ENCODE measurements around the gene GJB2. TPM values are rescaled to one million over a fixed set of nuclear protein-coding genes. Genes with fewer than 3 reads are reported as not detected.

The GJB2 gene
- total RNA-seq, 4 donors from 2014 or later, result 0.35 to 0.72 (median 0.36) TPM; not detected in 1

GRCh38 chr13:20222553-20222952, 29.8 kb upstream of the GJB2 start:
- no peaks in the 10 kb centered on the region for H3K4me1 ChIP-seq
- in situ Hi-C loops (cut with MboI; ENCODE audit: low sequenced_read_pairs in 4 of 4) (no loop called here), intact Hi-C loops (cut with DNase I; ENCODE audit: low total_unique reads) (no loop called here)
- H3K36me3 ChIP-seq, result no peaks in the 10 kb centered on the region
- TF ChIP-seq, protein P1, sequence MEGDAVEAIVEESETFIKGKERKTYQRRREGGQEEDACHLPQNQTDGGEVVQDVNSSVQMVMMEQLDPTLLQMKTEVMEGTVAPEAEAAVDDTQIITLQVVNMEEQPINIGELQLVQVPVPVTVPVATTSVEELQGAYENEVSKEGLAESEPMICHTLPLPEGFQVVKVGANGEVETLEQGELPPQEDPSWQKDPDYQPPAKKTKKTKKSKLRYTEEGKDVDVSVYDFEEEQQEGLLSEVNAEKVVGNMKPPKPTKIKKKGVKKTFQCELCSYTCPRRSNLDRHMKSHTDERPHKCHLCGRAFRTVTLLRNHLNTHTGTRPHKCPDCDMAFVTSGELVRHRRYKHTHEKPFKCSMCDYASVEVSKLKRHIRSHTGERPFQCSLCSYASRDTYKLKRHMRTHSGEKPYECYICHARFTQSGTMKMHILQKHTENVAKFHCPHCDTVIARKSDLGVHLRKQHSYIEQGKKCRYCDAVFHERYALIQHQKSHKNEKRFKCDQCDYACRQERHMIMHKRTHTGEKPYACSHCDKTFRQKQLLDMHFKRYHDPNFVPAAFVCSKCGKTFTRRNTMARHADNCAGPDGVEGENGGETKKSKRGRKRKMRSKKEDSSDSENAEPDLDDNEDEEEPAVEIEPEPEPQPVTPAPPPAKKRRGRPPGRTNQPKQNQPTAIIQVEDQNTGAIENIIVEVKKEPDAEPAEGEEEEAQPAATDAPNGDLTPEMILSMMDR (IDR thresholded peaks at IDR 0.05 in 4 of 5, conservative IDR thresholded peaks at IDR 0.05 in 1 of 5), result no peak
- no peak for TF ChIP-seq POLR2A (IDR thresholded peaks at IDR 0.05)
- no peaks in the 10 kb centered on the region for H3K9me3 ChIP-seq
- no peak overlapping the region for H3K27ac ChIP-seq
- H3K27me3 ChIP-seq, result peaks cover 3 to 4% (median 3%) of the 10 kb centered on the region in 3 donors
- DNase-seq (no peak), ATAC-seq (no peak)
- H3K4me3 ChIP-seq, result no peak overlapping the region

- H3K4me3 ChIP-seq, result no peak overlapping the region
- ATAC-seq (no peak), DNase-seq (no peak)
- no peaks in the 10 kb centered on the region for H3K4me1 ChIP-seq
- intact Hi-C loops (cut with DNase I; ENCODE audit: low total_unique reads), result no loop called here
- no peaks in the 10 kb centered on the region for H3K36me3 ChIP-seq
- in situ Hi-C loops (cut with MboI; ENCODE audit: low sequenced_read_pairs in 4 of 4), result no loop called here
- no peak overlapping the region for H3K27ac ChIP-seq
- no peak for TF ChIP-seq POLR2A (IDR thresholded peaks at IDR 0.05)
- TF ChIP-seq, protein P1 (IDR thresholded peaks at IDR 0.05 in 4 of 5, conservative IDR thresholded peaks at IDR 0.05 in 1 of 5), result no peak
- no peaks in the 10 kb centered on the region for H3K9me3 ChIP-seq
- H3K27me3 ChIP-seq, result peaks cover 3 to 4% (median 3%) of the 10 kb centered on the region in 3 donors
These were observed 29.0 kb upstream of the GJB2 start for GRCh38 chr13:20221772-20222171.

GRCh38 chr13:20219577-20219976, 26.8 kb upstream of the GJB2 start:
- intact Hi-C loops (cut with DNase I; ENCODE audit: low total_unique reads), result no loop called here
- ATAC-seq, result no peak
- H3K4me3 ChIP-seq, result no peak overlapping the region
- H3K36me3 ChIP-seq, result no peaks in the 10 kb centered on the region
- DNase-seq, result no peak
- no peak overlapping the region for H3K27ac ChIP-seq
- in situ Hi-C loops (cut with MboI; ENCODE audit: low sequenced_read_pairs in 4 of 4), result no loop called here
- H3K27me3 ChIP-seq, result peaks cover 3 to 4% (median 3%) of the 10 kb centered on the region in 3 donors
- H3K9me3 ChIP-seq, result no peaks in the 10 kb centered on the region
- H3K4me1 ChIP-seq, result no peaks in the 10 kb centered on the region
- no peak for TF ChIP-seq POLR2A (IDR thresholded peaks at IDR 0.05)
- TF ChIP-seq, protein P1 (IDR thresholded peaks at IDR 0.05 in 4 of 5, conservative IDR thresholded peaks at IDR 0.05 in 1 of 5), result no peak

DNA sequence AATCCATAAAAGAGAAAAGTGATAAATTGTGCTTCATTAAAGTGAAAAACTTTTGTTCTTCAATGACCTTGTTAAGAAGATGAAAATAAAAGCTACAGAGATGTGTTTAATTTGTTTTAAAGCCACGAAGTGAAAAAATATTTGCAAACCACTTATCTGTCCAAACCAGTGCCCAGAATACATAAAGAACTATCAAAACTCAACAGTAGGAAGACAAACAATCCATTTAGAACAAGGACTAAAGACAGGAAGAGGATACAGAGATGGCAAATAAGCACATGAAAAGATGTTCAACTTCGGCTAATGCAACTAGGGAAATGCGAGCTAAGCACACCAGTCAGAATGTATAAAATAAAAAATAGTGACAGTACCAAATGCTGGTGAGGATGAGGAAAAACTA, 24.4 kb upstream of the GJB2 start:
- no peak overlapping the region for H3K4me3 ChIP-seq
- no peaks in the 10 kb centered on the region for H3K9me3 ChIP-seq
- in situ Hi-C loops (cut with MboI; ENCODE audit: low sequenced_read_pairs in 4 of 4), result no loop called here
- H3K36me3 ChIP-seq, result no peaks in the 10 kb centered on the region
- H3K27me3 ChIP-seq, result peaks cover 0 to 3% (median 0%) of the 10 kb centered on the region in 3 donors
- H3K27ac ChIP-seq, result no peak overlapping the region
- no peaks in the 10 kb centered on the region for H3K4me1 ChIP-seq
- ATAC-seq (no peak), DNase-seq (no peak)
- intact Hi-C loops (cut with DNase I; ENCODE audit: low total_unique reads), result no loop called here
- TF ChIP-seq, protein P1 (IDR thresholded peaks at IDR 0.05 in 4 of 5, conservative IDR thresholded peaks at IDR 0.05 in 1 of 5), result no peak
- no peak for TF ChIP-seq POLR2A (IDR thresholded peaks at IDR 0.05)

DNA sequence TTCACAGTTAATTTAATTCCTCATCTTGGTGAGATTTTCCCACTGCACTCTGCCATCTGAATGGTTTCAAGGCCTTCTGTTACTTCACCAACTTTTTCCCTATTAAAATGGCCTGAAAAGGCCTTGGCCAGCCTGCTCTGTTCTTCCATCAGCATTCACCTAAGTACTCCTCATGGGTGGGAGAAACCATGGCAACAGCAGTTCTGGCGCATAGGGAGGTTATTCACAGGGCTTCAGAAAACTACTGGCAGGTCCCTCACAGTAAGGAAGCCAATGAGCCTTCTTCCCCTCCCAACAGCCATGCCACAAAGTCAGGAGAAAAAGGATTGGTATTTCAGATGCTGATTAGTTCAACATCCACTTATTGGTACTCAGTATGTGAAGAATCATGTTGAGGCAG, 17.2 kb upstream of the GJB2 start:
- in situ Hi-C loops (cut with MboI; ENCODE audit: low sequenced_read_pairs in 4 of 4), result no loop called here

More for the DNA sequence above, 17.2 kb upstream of the GJB2 start:
- no peak for TF ChIP-seq POLR2A (IDR thresholded peaks at IDR 0.05)
- TF ChIP-seq, protein P1 (IDR thresholded peaks at IDR 0.05 in 4 of 5, conservative IDR thresholded peaks at IDR 0.05 in 1 of 5), result no peak
- ATAC-seq (no peak), DNase-seq (no peak)
- intact Hi-C loops (cut with DNase I; ENCODE audit: low total_unique reads), result no loop called here
- Histone ChIP-seq H3K4me3 (no peak overlapping the region), H3K27ac (no peak overlapping the region), H3K36me3 (no peaks in the 10 kb centered on the region), H3K27me3 (peaks cover 0 to 4% (median 0%) of the 10 kb centered on the region in 3 donors), H3K9me3 (no peaks in the 10 kb centered on the region), H3K4me1 (no peaks in the 10 kb centered on the region)
